Measurements from ENCODE around the gene IPCEF1. TPM values are rescaled to one million over a fixed set of nuclear protein-coding genes. Genes with fewer than 3 reads are reported as not detected.

Gene IPCEF1
- total RNA-seq, 1 donor from 2014 or later: not detected

DNA sequence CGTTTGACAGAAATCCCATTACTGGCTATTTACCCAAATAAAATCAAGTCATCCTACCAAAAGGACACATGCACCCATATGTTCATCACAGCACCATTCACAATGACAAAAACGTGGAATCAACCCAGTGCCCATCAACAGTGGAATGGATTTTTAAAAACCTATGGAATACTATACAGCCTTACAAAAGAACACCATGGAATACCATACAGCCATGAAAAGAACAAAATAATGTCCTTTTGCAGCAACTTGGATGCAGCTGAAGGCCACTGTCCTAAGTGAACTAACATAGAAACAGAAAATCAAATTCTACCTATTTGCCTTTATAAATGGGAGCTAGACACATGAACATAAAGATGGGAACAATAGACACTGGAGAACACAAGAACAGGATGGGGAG lies 17.4 kb upstream of the IPCEF1 start:
- no peaks in the 10 kb centered on the region for H3K27me3 ChIP-seq
- no peaks in the 10 kb centered on the region for H3K9me3 ChIP-seq
- TF ChIP-seq, protein P1, sequence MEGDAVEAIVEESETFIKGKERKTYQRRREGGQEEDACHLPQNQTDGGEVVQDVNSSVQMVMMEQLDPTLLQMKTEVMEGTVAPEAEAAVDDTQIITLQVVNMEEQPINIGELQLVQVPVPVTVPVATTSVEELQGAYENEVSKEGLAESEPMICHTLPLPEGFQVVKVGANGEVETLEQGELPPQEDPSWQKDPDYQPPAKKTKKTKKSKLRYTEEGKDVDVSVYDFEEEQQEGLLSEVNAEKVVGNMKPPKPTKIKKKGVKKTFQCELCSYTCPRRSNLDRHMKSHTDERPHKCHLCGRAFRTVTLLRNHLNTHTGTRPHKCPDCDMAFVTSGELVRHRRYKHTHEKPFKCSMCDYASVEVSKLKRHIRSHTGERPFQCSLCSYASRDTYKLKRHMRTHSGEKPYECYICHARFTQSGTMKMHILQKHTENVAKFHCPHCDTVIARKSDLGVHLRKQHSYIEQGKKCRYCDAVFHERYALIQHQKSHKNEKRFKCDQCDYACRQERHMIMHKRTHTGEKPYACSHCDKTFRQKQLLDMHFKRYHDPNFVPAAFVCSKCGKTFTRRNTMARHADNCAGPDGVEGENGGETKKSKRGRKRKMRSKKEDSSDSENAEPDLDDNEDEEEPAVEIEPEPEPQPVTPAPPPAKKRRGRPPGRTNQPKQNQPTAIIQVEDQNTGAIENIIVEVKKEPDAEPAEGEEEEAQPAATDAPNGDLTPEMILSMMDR (IDR thresholded peaks at IDR 0.05): no peak
- intact Hi-C loops (cut with DNase I): loop anchor here (10.0 kb wide), 1 partner anchor 219 kb away; no protein-coding TSS in a partner anchor
- H3K4me3 ChIP-seq: no peak overlapping the region
- no peaks in the 10 kb centered on the region for H3K36me3 ChIP-seq
- DNase-seq (ENCODE audit: low spot score in 2 of 2): no peak
- no peak overlapping the region for H3K27ac ChIP-seq
- peaks cover 0 to 3% of the 10 kb centered on the region in 2 donors for H3K4me1 ChIP-seq

DNA sequence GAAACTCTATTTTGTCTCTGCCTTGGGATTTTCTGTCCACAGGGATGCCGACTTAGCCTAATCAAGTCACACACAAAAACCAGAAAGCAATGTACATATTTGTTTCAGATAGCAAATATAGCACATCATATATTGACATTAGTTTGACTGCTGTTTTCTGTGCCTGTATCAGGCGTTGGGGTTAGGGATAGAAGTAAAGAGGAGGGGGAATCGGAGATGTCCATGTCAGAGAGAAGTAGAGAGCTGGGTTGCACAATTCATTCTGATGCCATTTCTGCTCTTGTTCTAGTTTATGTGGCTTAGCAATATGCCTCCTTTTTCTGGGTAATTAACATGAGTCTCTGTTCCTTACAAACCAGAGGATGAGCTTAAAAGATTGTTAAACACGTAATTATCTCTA lies 14.7 kb upstream of the IPCEF1 start:
- TF ChIP-seq, protein P1 (IDR thresholded peaks at IDR 0.05): no peak
- no peak for DNase-seq (ENCODE audit: low spot score in 2 of 2)
- no peak overlapping the region for H3K4me3 ChIP-seq
- no peak overlapping the region for H3K27ac ChIP-seq
- H3K36me3 ChIP-seq: no peaks in the 10 kb centered on the region
- no peaks in the 10 kb centered on the region for H3K27me3 ChIP-seq
- intact Hi-C loops (cut with DNase I): loop anchor here (10.0 kb wide), 1 partner anchor 216 kb away; no protein-coding TSS in a partner anchor
- H3K4me1 ChIP-seq: peaks cover 0 to 3% of the 10 kb centered on the region in 2 donors
- H3K9me3 ChIP-seq: no peaks in the 10 kb centered on the region

DNA sequence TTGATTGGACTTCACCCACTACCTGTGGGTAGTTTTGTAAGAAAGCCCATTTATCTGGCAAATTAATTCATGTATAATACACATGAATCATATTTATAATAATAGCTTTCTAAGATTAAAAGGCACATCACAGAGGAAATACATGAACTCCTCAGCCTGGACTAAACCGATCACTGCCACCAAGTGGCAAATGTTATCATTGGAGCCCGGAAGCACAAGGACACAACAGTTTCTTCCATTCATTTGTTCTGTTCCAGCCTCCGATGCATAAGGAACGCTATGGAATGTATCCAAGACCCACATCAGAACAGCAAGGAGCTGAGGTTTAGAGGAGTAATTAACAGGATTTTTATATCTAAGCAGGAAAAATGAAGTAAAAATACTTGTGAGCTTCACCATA lies 13.9 kb upstream of the IPCEF1 start:
- H3K27ac ChIP-seq: no peak overlapping the region
- no peaks in the 10 kb centered on the region for H3K36me3 ChIP-seq
- H3K27me3 ChIP-seq: no peaks in the 10 kb centered on the region
- no peaks in the 10 kb centered on the region for H3K9me3 ChIP-seq
- no peak for DNase-seq (ENCODE audit: low spot score in 2 of 2)
- peaks cover 0 to 3% of the 10 kb centered on the region in 2 donors for H3K4me1 ChIP-seq
- intact Hi-C loops (cut with DNase I): loop anchor here (10.0 kb wide), 1 partner anchor 216 kb away; no protein-coding TSS in a partner anchor
- TF ChIP-seq, protein P1 (IDR thresholded peaks at IDR 0.05): peak in 1 of 3 experiments; percentile 49
- H3K4me3 ChIP-seq: no peak overlapping the region

DNA sequence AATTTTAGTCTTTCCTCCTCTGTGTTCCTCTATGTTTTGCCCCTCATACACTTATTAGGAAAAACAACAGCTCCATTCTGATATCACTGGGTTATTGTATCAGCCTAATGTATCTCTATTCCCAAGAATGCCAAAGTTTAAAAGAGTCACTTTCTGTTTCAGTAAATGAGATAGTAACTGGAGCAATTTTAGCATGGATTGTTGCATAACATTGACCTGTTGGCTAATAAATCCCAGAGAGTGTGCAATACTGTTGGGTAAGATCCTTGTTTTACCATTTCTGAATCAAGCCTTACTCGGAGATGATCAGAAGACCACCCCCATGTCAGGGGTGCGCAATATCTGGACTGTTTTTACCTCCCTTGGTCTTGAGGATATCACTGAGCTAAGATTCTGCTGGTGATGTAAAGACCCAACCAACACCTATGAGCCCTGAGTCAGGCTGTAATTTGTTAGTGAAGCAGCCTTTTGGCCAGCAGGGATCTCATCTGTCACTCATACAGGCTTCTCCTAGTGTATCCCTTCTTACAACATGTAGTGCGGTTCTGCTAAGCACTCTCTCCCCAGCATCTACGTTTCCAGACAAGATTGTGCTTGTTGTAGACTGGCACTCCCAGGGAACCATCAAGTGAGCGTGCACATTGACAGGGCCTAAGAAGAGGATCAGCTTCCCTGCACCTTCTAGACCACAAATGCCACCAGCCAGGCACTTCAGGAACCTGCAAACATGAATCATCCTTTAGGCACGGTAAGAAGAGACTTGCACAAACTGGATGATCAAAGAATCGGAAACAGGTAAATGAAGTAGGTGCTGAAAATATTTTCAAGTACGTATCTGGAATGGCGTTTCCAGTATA lies 11.5 kb upstream of the IPCEF1 start:
- Histone ChIP-seq H3K27ac (no peak overlapping the region), H3K36me3 (no peaks in the 10 kb centered on the region), H3K4me3 (no peak overlapping the region), H3K27me3 (no peaks in the 10 kb centered on the region), H3K9me3 (no peaks in the 10 kb centered on the region), H3K4me1 (peaks cover 0 to 3% of the 10 kb centered on the region in 2 donors)
- TF ChIP-seq, protein P1 (IDR thresholded peaks at IDR 0.05): no peak
- DNase-seq (ENCODE audit: low spot score in 2 of 2): no peak
- intact Hi-C loops (cut with DNase I): no loop called here

DNA sequence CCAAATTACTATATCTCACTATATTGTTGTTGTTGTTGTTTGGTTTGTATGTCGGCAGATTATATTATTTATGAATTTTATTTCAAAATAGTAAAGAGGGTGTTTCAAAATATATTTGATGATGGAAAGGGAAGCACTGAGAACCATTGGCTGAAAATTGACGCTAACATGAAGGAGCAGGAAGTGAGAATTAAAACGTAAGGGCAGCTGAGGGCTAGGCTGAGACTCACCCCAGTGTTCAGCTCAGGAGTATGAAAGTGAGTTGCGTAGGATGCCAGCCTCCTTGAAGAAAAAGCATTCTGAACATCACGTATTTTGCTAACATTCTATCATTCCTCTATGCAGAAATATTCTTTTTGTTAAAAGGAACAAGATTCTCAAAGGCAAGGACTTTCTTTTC lies 10.7 kb upstream of the IPCEF1 start:
- H3K27ac ChIP-seq: no peak overlapping the region
- intact Hi-C loops (cut with DNase I): no loop called here
- no peak overlapping the region for H3K4me3 ChIP-seq
- TF ChIP-seq, protein P1 (IDR thresholded peaks at IDR 0.05): no peak
- H3K4me1 ChIP-seq: peaks cover 0 to 3% of the 10 kb centered on the region in 2 donors
- H3K36me3 ChIP-seq: no peaks in the 10 kb centered on the region
- H3K27me3 ChIP-seq: no peaks in the 10 kb centered on the region
- H3K9me3 ChIP-seq: no peaks in the 10 kb centered on the region
- DNase-seq (ENCODE audit: low spot score in 2 of 2): no peak

All from ascending aorta (tissue), 2 donors.